Activated T-cell treated with anti-CD3 and anti-CD28 coated beads for 48 hours (primary cell): ENCODE data around the gene TMEM145.
"Not testable (repeated sequence)": the region's sequence is repeated elsewhere in the genome, so short reads cannot be mapped to it uniquely, and the experiment has no call there.

ENCODE experiments used
- DNase-seq: peaks from one replicate; pipeline ENCODE4 v3.0.0-alpha.2; 2020; ENCODE audit warnings: low read depth

Gene TMEM145

DNA sequence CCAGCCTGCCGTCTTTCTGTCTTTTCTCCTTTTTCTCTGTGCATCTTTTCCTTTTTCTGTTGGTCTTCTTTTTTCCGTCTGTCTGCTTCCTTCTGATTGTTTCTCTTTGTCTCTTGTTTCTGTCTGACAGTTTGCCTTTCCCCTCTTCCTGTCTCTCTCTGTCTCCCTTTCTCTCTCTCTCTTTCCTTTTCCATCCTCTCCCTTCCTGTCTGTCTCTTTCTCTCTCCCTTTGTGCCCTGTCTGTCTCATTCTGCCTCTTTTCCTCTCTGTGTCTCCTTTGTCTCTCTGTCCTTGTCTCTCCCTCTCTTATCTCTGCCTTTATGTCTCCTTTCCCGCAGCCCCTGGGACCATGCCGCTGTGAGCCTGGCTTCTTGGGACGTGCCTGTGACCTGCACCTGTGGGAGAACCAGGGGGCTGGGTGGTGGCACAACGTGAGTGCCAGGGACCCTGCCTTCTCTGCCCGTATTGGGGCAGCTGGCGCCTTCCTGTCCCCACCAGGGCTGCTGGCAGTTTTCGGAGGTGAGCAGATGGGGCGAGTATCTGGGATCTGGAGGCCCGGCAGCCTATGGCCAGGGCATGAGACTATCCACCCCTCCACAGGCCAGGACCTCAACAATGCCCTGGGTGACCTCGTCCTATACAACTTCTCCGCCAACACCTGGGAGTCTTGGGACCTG lies 21.7 kb downstream of the TMEM145 start:
- DNase-seq = no peak

DNA sequence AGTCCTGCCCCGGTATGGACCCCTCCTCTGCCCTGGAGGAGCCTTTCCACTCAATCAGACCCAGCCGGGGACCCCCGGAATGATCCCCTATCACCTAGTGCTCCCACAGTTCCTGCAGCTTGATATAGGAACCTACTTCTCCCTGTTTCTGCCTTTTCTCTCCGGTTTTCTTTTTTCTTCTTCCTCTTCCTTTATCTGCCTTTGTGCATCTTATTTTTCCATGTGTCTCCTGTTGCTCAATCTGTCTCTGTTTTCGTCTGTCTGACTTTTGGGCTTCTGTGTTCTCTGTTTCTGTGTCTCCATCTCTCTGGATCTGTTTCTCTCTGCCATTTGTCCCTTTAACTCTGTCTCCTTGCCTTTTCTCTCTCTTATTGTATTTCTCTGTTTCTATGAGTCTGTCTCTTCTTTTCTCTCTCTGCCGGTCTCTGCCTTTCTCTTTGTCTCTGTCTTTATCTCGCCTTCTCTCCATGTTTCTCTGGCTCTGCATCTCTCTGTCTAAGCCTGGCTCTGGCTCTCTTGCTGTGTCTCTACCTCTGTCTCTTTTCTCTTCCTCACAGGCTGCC lies 22.3 kb downstream of the TMEM145 start:
- no peak for DNase-seq

GRCh38 chr19:42335971-42336370 lies 22.9 kb downstream of the TMEM145 start:
- DNase-seq = no peak

GRCh38 chr19:42339126-42339860 lies 26.2 kb downstream of the TMEM145 start:
- not testable (repeated sequence) for DNase-seq

DNA sequence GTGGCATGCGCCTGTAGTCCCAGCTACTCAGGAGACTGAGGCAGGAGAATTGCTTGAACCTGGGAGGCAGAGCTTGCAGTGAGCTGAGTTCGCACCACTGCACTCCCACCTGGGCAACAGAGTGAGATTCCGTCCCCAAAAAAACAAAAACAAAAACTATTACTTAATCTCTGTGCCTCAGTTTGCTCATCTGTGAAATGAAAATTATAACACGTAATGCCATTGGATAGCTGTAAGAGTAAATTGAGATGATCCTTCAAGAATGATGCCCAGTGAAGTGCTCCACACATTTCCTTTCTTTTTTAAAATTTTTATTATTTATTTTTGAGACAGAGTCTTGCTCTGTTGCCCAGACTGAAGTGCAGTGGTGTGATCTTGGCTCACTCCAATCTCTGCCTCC lies 26.8 kb downstream of the TMEM145 start:
- DNase-seq = not testable (repeated sequence)

DNA sequence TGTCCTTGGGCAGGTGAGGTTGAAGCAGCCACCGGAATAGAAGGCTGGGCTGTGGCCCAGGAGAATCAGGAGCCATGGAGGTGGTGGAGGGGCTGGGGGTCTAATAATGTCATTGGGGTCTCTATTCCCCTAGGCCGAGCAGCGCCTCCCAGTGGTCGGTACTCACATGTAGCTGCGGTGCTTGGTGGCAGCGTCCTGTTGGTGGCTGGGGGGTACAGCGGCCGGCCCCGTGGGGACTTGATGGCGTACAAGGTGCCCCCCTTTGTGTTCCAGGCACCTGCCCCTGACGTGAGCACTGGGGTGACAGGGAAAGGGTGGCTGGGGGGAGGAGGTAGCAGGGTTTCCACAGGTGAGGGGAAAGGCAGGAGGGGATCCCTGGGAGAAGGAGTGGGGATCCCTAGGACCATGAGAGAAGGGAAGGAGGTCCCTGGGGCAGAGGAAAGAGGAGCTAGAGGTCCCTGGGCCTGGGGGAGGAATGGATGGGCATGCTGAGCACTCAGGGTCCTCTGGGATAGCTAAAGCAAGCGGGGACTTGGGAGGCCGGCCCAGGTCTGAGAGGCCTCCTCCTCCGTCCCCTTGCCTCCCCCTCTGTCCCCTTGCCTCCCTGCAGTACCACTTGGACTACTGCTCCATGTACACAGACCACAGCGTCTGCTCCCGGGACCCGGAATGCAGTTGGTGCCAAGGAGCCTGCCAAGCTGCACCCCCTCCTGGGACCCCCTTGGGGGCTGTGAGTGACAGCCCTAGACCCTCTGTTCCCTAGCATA lies 30.4 kb downstream of the TMEM145 start:
- DNase-seq = no peak

DNA sequence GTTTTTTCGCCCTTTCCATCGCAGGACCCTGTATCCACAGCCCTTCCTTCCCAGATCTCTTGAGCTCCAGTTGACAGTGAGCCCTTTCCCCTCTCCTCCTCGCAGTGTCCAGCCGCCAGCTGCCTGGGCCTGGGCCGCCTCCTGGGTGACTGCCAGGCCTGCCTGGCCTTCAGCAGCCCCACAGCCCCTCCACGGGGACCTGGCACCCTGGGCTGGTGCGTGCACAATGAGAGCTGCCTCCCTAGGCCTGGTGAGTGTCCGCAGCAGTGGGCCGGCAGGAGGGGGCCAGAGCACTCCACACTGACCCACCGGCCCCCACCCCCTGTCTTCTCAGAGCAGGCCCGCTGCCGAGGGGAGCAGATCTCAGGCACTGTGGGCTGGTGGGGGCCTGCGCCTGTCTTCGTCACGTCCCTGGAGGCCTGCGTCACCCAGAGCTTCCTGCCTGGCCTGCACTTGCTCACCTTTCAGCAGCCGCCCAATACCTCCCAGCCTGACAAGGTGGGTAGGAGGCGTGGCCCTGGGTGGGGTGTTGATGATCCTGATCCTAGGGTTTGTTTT lies 31.3 kb downstream of the TMEM145 start:
- no peak for DNase-seq

GRCh38 chr19:42345191-42345812 lies 32.2 kb downstream of the TMEM145 start:
- no peak for DNase-seq

- DNase-seq = no peak
These were observed 35.1 kb downstream of the TMEM145 start for GRCh38 chr19:42348211-42348610.

GRCh38 chr19:42349378-42350107 lies 36.4 kb downstream of the TMEM145 start:
- DNase-seq = no peak

GRCh38 chr19:42350417-42350816 lies 37.3 kb downstream of the TMEM145 start:
- no peak for DNase-seq

DNA sequence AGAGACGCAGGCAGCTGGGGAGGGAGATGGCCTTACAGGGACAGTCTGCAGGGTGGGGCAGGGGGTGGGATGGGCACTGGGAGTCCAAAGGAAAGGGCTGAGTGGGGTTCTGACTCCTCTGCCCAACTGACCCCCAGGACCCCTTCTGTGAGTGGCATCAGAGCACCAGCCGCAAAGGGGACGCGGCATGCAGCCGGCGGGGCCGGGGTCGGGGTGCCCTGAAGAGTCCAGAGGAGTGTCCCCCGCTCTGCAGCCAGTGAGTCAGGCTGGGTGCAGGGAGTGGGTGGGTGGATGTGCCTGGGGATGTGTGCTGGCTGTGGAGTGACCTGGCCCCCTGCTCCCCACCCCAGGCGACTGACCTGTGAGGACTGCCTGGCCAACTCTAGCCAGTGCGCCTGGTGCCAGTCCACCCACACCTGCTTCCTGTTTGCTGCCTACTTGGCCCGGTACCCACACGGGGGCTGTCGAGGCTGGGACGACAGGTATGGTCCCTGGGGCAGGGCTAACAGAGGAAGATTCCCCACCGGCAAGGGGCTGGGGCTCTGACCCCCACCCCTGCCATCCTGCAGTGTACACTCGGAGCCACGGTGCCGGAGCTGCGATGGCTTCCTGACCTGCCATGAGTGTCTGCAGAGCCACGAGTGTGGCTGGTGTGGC lies 38.1 kb downstream of the TMEM145 start:
- no peak for DNase-seq

GRCh38 chr19:42352301-42353259 lies 39.5 kb downstream of the TMEM145 start:
- no peak for DNase-seq

DNA sequence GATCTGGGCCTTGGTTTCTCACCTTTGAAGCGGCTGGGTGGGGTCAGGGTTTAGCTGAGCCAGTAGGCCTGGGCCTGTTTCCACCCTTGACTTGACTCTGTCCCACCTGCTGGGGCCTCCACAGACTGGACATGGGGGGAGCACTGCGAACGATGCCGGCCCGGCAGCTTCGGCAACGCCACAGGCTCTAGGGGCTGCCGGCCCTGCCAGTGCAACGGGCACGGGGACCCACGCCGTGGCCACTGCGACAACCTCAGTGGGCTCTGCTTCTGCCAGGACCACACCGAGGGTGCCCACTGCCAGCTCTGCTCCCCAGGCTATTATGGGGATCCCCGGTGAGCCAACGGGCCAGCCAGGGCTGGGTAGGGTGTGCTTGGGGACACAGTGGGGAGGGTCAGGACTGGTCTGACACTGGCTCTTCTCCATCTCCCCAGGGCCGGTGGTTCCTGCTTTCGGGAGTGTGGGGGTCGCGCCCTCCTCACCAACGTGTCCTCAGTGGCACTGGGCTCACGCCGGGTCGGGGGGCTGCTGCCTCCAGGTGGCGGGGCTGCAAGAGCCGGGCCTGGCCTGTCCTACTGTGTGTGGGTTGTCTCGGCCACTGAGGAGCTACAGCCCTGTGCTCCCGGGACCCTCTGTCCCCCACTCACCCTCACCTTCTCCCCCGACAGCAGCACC lies 40.4 kb downstream of the TMEM145 start:
- no peak for DNase-seq

- DNase-seq = no peak
These were observed 42.8 kb downstream of the TMEM145 start for GRCh38 chr19:42355896-42356295.

GRCh38 chr19:42356686-42357085 lies 43.6 kb downstream of the TMEM145 start:
- DNase-seq = no peak

GRCh38 chr19:42357290-42357689 lies 44.2 kb downstream of the TMEM145 start:
- no peak for DNase-seq

DNA sequence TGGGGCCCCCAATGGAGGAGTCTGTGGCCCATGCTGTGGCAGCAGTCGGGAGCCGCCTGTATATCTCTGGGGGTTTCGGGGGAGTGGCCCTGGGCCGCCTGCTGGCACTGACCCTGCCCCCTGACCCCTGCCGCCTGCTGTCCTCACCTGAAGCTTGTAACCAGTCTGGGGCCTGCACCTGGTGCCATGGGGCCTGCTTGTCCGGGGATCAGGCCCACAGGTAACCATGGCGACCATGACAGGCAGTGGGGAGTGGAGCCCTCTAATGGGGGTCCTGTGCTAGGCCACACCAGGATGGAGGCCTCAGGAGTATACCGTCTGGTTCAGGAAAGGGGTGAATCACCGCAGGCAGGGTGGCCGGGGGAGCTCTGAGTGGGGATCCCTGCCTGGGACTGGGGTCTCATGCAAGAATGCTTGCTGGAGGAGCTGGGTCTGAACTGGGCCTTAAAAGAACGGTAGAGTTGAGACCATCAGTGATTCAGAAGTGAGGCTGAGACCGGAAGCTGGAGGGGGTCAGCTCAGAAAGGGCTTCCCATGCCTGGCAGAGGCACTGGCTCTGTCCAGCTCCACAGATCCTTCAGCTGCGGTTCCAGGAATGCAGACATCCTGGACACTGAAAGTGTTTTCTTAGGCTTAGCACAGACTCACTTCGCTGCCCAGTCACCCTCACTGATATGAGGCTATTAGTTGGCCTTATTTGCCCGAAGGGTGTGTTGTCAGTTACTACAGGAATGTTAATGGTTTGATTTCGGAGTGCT lies 47.9 kb downstream of the TMEM145 start:
- no peak for DNase-seq
